GM12878 (cell line): ENCODE results near the gene MUTYH. TPM values are rescaled to one million over a fixed set of nuclear protein-coding genes. Genes with fewer than 3 reads are reported as not detected.

Experiments used
- BACH1 ChIP-seq: fragments of 450-650 bp; IDR thresholded peaks from 2 replicates; pipeline ENCODE4 v1.6.1; 2017; ENCODE audit warnings: mild to moderate bottlenecking, borderline replicate concordance
- BHLHE40 ChIP-seq, 2 experiments: fragments of 450-650 bp in 1 of 2; IDR thresholded peaks; 2 replicates each; pipeline ENCODE4 v1.6.1; 2011 to 2017; ENCODE audit warnings: low read depth in 2 of 2, borderline replicate concordance in 1 of 2, improper control_type of control experiment in 1 of 2, low read length in 1 of 2, mild to moderate bottlenecking in 1 of 2
- HCFC1 ChIP-seq: fragments of 150-350 bp; IDR thresholded peaks from 2 replicates; pipeline ENCODE4 v1.6.1; 2014; ENCODE audit warnings: low read length
- IKZF2 ChIP-seq, 2 experiments: fragments of 450-650 bp; IDR thresholded peaks; 2 replicates each; pipeline ENCODE4 v1.6.1; 2017; ENCODE audit warnings: mild to moderate bottlenecking in 2 of 2, moderate library complexity in 2 of 2
- IRF4 ChIP-seq: IDR thresholded peaks from 2 replicates; pipeline ENCODE4 v1.6.1; 2011; ENCODE audit warnings: low read depth, low read length
- RUNX3 ChIP-seq: IDR thresholded peaks from 2 replicates; pipeline ENCODE4 v1.6.1; 2012; ENCODE audit warnings: low read length, inconsistent platforms
- SP1 ChIP-seq: IDR thresholded peaks from one replicate; pipeline ENCODE4 v1.6.1; 2011; ENCODE audit warnings: low read depth, low read length
- SPI1 ChIP-seq: IDR thresholded peaks from 2 replicates; pipeline ENCODE4 v1.6.1; 2011; ENCODE audit warnings: low read depth, mild to moderate bottlenecking, low read length, moderate library complexity, borderline replicate concordance; ENCODE audit not compliant: insufficient read depth
- TCF3 ChIP-seq: IDR thresholded peaks from 2 replicates; pipeline ENCODE4 v1.6.1; 2012; ENCODE audit warnings: low read depth, mild to moderate bottlenecking, low read length, borderline replicate concordance; ENCODE audit not compliant: insufficient read depth
- YY1 ChIP-seq: IDR thresholded peaks from 2 replicates; pipeline ENCODE4 v1.6.1; 2011; ENCODE audit warnings: low read depth, mild to moderate bottlenecking, low read length
- ZBED1 ChIP-seq: IDR thresholded peaks from 2 replicates; pipeline ENCODE4 v1.6.1; 2016; ENCODE audit warnings: borderline replicate concordance
- ZNF217 ChIP-seq: fragments of 450-650 bp; IDR thresholded peaks from 2 replicates; pipeline ENCODE4 v1.6.1; 2017; ENCODE audit warnings: antibody characterized with exemption, mild to moderate bottlenecking
- polyA plus RNA-seq, 11 experiments: library from polyadenylated mRNA; depleted of rRNA in 4 of 11; unstranded in 6 of 11; stranded (reverse) in 5 of 11; fragments of >200 nt; fragmentation: Nextera tagmentation in 4 of 11; fragmentation: Illumina TruSeq in 1 of 11; extraction: Ambion mirVana in 4 of 11; extraction: Trizol in 1 of 11; gene quantifications; 1 replicate in 1 of 11; 2 replicates in 10 of 11; pipeline versions ENCODE4 v1.2.1 to v1.2.3, GENCODE V29; 2011 to 2016; ENCODE audit warnings: inconsistent platforms in 2 of 11, missing spikeins in 2 of 11, low read depth in 1 of 11
- total RNA-seq, 4 experiments: library from RNA; depleted of rRNA in 3 of 4; stranded (reverse); fragments of >200 nt in 3 of 4; fragmentation: Illumina TruSeq in 1 of 4; extraction: Trizol in 1 of 4; gene quantifications; 2 replicates each; pipeline versions ENCODE4 v1.2.1 to v1.2.3, GENCODE V29; 2013 to 2021
- TF ChIP-seq, protein P1 (sequence below): IDR thresholded peaks from 2 replicates; pipeline ENCODE4 v1.6.1; 2011; ENCODE audit warnings: borderline replicate concordance, low read depth, mild to moderate bottlenecking, moderate library complexity, low read length; ENCODE audit not compliant: insufficient read depth, poor library complexity, severe bottlenecking
- TF ChIP-seq, protein P2 (sequence below): fragments of 450-650 bp; IDR thresholded peaks from 2 replicates; pipeline ENCODE4 v1.6.1; 2016; ENCODE audit warnings: mild to moderate bottlenecking
- TF ChIP-seq, protein P3 (sequence below), 3 experiments: IDR thresholded peaks in 2 of 3; conservative IDR thresholded peaks in 1 of 3; 2 replicates each; pipeline ENCODE4 v1.5.1; 2011; ENCODE audit warnings: low read depth in 3 of 3, low read length in 3 of 3, mild to moderate bottlenecking in 3 of 3, control low read depth in 2 of 3, moderate library complexity in 2 of 3, inconsistent platforms in 1 of 3, mixed read lengths in 1 of 3; ENCODE audit not compliant: control insufficient read depth in 2 of 3, insufficient read depth in 1 of 3; ENCODE audit errors: extremely low read depth in 1 of 3
- TF ChIP-seq, protein P4 (sequence below): IDR thresholded peaks from 2 replicates; pipeline ENCODE4 v1.6.1; 2012; ENCODE audit warnings: low read depth, low read length, improper control_type of control experiment
- TF ChIP-seq, protein P5 (sequence below): fragments of 450-650 bp; IDR thresholded peaks from 2 replicates; pipeline ENCODE4 v1.6.1; 2017; ENCODE audit warnings: antibody characterized with exemption, mild to moderate bottlenecking, moderate library complexity
- TF ChIP-seq, protein P6 (sequence below): IDR thresholded peaks from 2 replicates; pipeline ENCODE4 v1.6.1; 2011; ENCODE audit warnings: low read depth, mild to moderate bottlenecking, low read length, moderate library complexity, borderline replicate concordance; ENCODE audit errors: extremely low read depth

MUTYH gene
- total and polyA plus RNA-seq, 10 of the 15 experiments (the other 5 are each of a cell fraction or from before 2014, with no cell fraction given): 2.5 to 42.0 (median 30.0) TPM

DNA sequence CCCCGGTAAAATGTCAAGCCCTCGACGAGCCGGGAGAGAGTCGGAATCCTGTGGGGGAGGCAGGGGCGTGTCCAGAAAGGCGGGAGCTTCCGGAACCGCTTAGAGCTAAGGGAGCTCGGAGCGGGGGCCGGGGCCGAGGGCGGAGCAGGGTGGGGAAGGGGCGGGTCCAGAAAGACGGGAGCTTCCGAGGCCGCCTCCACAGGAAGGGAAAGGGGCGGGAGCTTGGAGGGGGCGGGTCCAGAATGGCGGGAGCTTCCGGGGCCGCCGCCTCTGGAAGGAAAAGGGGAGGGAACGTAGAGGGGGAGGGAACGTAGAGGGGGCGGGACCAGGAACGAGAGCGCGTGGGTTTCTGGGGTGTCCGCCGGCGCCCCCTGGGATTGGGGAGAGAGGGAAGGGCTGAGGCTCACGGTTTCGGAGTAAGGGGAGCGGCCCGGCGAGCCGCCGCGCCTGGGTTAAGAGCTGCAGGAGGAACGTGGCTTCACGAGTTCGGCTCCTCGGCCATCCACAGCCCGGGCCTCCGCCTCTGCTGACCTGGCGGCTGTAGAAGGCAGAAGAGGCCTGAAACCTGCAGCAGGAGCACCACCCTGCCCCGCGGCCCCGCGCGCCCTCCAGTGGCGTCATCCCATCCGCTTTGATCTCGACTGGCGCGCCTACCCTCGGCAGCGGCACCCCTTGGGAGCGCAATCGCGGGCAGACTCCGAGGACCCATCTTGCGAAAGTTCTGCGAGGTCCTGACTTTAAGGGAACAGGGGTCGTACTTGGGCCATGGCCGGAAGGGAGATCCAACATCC is 36.5 kb downstream of the MUTYH start (continued):
- 0 out of 2 replicates have a peak, but pooled peaks have one; percentile 12 for TF ChIP-seq RUNX3
- TF ChIP-seq HCFC1: peak; percentile 23; the same call in 1 of the 2 replicates
- TF ChIP-seq ZNF217: 0 out of 2 replicates have a peak, but pooled peaks have one; percentile 47
- TF ChIP-seq BHLHE40 (IDR thresholded peaks at IDR 0.05; ENCODE audit: borderline replicate concordance in 1 of 2, low read depth in 2 of 2, low read length in 1 of 2): peak in 1 of 2 experiments; percentile 67; a peak in 1 of 4 replicates
- TF ChIP-seq, protein P1, sequence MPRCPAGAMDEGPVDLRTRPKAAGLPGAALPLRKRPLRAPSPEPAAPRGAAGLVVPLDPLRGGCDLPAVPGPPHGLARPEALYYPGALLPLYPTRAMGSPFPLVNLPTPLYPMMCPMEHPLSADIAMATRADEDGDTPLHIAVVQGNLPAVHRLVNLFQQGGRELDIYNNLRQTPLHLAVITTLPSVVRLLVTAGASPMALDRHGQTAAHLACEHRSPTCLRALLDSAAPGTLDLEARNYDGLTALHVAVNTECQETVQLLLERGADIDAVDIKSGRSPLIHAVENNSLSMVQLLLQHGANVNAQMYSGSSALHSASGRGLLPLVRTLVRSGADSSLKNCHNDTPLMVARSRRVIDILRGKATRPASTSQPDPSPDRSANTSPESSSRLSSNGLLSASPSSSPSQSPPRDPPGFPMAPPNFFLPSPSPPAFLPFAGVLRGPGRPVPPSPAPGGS: peak; percentile 16
- TF ChIP-seq, protein P2, sequence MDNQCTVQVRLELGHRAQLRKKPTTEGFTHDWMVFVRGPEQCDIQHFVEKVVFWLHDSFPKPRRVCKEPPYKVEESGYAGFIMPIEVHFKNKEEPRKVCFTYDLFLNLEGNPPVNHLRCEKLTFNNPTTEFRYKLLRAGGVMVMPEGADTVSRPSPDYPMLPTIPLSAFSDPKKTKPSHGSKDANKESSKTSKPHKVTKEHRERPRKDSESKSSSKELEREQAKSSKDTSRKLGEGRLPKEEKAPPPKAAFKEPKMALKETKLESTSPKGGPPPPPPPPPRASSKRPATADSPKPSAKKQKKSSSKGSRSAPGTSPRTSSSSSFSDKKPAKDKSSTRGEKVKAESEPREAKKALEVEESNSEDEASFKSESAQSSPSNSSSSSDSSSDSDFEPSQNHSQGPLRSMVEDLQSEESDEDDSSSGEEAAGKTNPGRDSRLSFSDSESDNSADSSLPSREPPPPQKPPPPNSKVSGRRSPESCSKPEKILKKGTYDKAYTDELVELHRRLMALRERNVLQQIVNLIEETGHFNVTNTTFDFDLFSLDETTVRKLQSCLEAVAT: peak; percentile 97
- TF ChIP-seq, protein P3, sequence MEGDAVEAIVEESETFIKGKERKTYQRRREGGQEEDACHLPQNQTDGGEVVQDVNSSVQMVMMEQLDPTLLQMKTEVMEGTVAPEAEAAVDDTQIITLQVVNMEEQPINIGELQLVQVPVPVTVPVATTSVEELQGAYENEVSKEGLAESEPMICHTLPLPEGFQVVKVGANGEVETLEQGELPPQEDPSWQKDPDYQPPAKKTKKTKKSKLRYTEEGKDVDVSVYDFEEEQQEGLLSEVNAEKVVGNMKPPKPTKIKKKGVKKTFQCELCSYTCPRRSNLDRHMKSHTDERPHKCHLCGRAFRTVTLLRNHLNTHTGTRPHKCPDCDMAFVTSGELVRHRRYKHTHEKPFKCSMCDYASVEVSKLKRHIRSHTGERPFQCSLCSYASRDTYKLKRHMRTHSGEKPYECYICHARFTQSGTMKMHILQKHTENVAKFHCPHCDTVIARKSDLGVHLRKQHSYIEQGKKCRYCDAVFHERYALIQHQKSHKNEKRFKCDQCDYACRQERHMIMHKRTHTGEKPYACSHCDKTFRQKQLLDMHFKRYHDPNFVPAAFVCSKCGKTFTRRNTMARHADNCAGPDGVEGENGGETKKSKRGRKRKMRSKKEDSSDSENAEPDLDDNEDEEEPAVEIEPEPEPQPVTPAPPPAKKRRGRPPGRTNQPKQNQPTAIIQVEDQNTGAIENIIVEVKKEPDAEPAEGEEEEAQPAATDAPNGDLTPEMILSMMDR (IDR thresholded peaks at IDR 0.05 in 2 of 3, conservative IDR thresholded peaks at IDR 0.05 in 1 of 3; ENCODE audit: control insufficient read depth in 2 of 3, extremely low read depth in 1 of 3, insufficient read depth in 1 of 3, low read depth in 3 of 3, low read length in 3 of 3): peak; percentile 65 to 75 (median 68)
- peak; percentile 38; the same call in 1 of the 2 replicates for TF ChIP-seq IRF4
- TF ChIP-seq, protein P4, sequence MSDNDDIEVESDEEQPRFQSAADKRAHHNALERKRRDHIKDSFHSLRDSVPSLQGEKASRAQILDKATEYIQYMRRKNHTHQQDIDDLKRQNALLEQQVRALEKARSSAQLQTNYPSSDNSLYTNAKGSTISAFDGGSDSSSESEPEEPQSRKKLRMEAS: 0 out of 2 replicates have a peak, but pooled peaks have one; percentile 21
- no peak for TF ChIP-seq SPI1
- peak; percentile 87 for TF ChIP-seq BACH1
- 0 out of 2 replicates have a peak, but pooled peaks have one; percentile 69 for TF ChIP-seq TCF3
- peak; percentile 55 to 66; a peak in 1 of 4 replicates for TF ChIP-seq IKZF2 (IDR thresholded peaks at IDR 0.05)
- TF ChIP-seq, protein P5, sequence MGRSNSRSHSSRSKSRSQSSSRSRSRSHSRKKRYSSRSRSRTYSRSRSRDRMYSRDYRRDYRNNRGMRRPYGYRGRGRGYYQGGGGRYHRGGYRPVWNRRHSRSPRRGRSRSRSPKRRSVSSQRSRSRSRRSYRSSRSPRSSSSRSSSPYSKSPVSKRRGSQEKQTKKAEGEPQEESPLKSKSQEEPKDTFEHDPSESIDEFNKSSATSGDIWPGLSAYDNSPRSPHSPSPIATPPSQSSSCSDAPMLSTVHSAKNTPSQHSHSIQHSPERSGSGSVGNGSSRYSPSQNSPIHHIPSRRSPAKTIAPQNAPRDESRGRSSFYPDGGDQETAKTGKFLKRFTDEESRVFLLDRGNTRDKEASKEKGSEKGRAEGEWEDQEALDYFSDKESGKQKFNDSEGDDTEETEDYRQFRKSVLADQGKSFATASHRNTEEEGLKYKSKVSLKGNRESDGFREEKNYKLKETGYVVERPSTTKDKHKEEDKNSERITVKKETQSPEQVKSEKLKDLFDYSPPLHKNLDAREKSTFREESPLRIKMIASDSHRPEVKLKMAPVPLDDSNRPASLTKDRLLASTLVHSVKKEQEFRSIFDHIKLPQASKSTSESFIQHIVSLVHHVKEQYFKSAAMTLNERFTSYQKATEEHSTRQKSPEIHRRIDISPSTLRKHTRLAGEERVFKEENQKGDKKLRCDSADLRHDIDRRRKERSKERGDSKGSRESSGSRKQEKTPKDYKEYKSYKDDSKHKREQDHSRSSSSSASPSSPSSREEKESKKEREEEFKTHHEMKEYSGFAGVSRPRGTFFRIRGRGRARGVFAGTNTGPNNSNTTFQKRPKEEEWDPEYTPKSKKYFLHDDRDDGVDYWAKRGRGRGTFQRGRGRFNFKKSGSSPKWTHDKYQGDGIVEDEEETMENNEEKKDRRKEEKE: no peak
- TF ChIP-seq SP1: no peak
- TF ChIP-seq YY1: peak; percentile 58; the same call in 1 of the 2 replicates
- no peak for TF ChIP-seq ZBED1
- TF ChIP-seq, protein P6, sequence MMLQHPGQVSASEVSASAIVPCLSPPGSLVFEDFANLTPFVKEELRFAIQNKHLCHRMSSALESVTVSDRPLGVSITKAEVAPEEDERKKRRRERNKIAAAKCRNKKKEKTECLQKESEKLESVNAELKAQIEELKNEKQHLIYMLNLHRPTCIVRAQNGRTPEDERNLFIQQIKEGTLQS: 0 out of 2 replicates have a peak, but pooled peaks have one; percentile 27
